Uterus (tissue), 2 donors: ENCODE measurements around the gene SLC25A46.

ENCODE experiments used
- POLR2A ChIP-seq, 2 donors: fragments of 450-650 bp; IDR thresholded peaks; one replicate each; pipeline ENCODE4 v1.6.1; 2016; ENCODE audit warnings: antibody characterized with exemption in 2 of 2, mild to moderate bottlenecking in 1 of 2, moderate library complexity in 1 of 2
- TF ChIP-seq, protein P1 (sequence below), 4 experiments: fragments of 200-600 bp in 2 of 4; fragments of 450-650 bp in 2 of 4; sonication (generic) in 2 of 4; IDR thresholded peaks; one replicate each; pipeline ENCODE4 v1.5.1; 2016 to 2019; ENCODE audit warnings: antibody characterized with exemption in 4 of 4, mild to moderate bottlenecking in 2 of 4, moderate library complexity in 1 of 4

DNA sequence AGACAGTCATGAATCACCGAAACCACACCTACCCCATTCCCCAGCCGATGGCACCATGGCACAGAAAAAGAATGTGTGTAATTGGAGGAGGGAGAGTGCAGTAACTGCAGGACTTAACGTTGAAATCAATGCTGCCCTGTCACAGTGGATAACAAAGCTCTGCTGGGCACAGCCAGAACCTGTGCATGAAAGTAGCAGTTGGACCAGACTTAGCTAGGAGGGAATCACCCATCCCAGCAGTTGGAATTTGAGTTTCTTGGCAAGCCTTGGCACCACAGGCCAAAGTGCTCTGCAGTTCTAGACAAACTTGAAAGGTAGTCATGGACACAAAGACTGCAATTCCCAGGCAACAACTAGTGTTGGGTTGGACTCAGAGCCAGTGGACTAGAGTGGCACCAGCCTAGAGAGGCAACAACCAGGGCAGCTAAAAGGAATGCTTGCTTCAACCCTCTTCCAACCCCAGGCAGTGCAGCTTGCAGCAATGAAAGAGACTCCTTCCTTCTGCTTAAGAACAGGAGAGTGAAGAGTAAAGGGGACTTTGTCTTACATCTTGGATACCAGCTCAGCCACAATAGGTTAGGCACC is 31.5 kb upstream of the SLC25A46 start:
- TF ChIP-seq, protein P1, sequence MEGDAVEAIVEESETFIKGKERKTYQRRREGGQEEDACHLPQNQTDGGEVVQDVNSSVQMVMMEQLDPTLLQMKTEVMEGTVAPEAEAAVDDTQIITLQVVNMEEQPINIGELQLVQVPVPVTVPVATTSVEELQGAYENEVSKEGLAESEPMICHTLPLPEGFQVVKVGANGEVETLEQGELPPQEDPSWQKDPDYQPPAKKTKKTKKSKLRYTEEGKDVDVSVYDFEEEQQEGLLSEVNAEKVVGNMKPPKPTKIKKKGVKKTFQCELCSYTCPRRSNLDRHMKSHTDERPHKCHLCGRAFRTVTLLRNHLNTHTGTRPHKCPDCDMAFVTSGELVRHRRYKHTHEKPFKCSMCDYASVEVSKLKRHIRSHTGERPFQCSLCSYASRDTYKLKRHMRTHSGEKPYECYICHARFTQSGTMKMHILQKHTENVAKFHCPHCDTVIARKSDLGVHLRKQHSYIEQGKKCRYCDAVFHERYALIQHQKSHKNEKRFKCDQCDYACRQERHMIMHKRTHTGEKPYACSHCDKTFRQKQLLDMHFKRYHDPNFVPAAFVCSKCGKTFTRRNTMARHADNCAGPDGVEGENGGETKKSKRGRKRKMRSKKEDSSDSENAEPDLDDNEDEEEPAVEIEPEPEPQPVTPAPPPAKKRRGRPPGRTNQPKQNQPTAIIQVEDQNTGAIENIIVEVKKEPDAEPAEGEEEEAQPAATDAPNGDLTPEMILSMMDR (IDR thresholded peaks at IDR 0.05) = no peak
- TF ChIP-seq POLR2A (IDR thresholded peaks at IDR 0.05) = no peak
